Lung microvascular endothelial cell (primary cell): Measurements from ENCODE around the gene GALNT11. TPM values are rescaled to one million over a fixed set of nuclear protein-coding genes. Genes with fewer than 3 reads are reported as not detected.
"Not testable (repeated sequence)": the region's sequence is repeated elsewhere in the genome, so short reads cannot be mapped to it uniquely, and the experiment has no call there.

Experiments used
- DNase-seq, 2 donors: peaks; one replicate each; pipeline versions ENCODE4 v3.0.0 to v3.0.0-alpha.2; 2010; ENCODE audit warnings: low read depth in 2 of 2
- total RNA-seq: library from RNA; depleted of rRNA; stranded (reverse); fragments of >200 nt; gene quantifications from 2 replicates; pipeline ENCODE4 v1.2.1, GENCODE V29; 2014

The GALNT11 gene
- 27.5 and 39.3 TPM in 2 replicates for total RNA-seq

DNA sequence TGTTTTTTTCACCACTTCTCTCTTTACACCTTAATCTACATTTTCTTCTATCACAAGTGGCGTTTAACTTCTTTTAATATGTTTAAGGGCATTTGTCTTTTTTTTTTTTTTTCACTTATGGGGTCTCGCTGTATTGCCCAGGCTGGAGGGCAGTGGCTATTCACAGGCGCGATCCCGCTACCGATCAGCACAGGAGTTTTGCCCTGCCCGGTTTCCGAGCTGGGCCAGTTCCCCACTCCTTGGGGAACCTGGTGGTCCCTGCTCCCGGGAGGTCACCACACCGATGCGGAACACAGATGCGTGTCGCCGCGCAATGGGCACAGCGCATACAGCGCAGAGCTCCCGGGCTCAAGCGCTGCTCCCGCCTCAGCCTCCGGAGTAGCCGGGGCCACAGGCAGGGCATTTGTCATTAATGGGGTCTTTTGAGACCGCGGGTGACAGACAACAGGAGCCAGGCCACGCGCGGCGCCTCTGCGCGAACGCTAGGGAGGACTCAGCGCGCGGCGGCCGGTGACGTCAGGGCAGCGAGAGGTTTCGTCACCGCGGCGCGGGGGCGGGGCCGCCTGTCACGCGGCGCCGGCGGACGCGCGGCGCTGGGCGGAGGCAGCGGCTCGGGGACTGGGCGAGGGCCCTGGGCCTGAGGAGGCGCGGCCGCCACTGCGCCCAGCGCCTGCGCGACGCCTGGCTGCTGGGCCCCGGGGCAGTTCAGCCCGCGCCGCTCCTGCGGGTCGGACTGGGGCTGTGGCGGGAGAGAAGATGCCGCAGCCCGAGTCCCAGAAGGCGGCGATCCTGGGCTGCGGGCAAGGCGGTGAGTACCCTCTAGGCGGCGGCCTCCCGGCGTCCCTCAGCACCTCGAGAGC, at the start of gene GALNT11:
Gene GALNT11 (plus strand): TSS at position 598 of the 860 bp plus-strand sequence. CDS start 68,554 bp downstream, outside the sequence.
- peak; percentile 87 to 91 for DNase-seq

DNA sequence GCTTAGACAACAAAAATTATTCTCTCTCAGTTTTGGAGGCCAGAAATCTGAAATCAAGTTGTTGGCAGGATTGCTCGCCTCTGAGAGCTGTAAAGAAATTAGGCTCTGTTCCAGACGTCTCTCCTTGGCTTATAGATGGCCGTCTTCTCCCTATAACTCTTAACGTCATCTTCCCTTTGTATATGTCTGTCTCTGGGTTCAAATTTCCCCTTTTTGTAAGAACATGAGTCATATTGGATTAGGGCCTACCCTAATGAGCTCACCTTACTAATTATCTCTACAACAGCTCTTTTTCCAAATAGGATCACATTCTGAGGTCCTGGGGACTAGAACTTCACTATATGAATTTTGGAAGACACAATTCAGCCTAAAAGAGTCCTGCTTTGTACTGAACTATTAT, 46.9 kb upstream of the GALNT11 start:
- no peak for DNase-seq

DNA sequence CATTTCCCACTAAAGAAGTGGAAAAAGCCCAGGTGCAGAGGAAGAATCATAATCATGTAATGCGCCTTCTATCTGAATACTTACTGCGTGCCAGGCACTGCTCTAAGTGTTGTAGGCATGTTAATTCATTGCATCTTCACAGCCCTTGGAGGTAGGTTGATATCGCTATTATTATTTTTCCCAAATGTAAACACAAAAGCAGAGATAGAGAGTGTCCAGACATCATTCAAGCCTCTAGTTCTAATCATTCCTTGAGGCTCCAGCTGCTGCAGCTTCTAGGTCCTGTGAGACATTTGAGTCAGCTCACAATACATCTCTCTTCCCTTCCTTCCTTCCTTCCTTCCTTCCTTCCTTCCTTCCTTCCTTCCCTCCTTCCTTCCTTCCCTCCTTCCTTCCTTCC, 44.3 kb upstream of the GALNT11 start:
- DNase-seq: no peak

DNA sequence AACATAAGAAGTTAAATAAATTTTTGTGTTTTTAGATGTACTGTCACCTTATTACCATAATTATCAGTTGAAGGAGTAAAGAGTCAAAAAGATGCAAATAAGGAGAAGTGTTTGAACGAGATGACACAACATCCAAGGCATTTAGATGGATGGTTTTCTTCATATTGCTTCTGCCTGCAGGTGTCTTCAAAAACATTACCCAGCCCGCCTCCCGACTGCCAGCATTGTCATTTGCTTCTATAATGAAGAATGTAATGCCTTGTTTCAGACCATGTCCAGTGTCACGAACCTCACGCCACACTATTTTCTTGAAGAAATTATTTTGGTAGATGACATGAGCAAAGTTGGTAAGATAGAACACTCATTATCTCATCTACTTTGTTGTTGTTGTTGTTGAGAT, 42.7 kb upstream of the GALNT11 start:
- DNase-seq: no peak

DNA sequence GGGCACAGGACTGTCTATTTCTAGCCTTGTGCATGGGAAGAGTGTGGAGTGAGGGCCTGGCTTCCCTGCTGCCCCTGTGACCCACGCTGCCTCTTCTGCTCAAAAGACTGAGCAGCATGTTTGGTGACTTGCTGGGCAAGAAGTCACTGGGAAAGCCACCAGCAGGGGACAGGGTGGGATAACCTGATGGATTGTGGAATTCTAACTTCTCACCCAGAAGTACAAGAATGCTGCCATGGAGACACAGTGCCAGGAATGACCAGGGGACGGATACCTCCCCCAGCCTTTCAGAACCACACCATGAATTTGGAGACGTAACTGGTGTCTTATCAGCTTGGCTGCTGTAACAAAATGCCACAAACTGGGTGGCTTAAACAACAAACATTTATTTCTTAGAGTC, 40.9 kb upstream of the GALNT11 start:
- DNase-seq: no peak

DNA sequence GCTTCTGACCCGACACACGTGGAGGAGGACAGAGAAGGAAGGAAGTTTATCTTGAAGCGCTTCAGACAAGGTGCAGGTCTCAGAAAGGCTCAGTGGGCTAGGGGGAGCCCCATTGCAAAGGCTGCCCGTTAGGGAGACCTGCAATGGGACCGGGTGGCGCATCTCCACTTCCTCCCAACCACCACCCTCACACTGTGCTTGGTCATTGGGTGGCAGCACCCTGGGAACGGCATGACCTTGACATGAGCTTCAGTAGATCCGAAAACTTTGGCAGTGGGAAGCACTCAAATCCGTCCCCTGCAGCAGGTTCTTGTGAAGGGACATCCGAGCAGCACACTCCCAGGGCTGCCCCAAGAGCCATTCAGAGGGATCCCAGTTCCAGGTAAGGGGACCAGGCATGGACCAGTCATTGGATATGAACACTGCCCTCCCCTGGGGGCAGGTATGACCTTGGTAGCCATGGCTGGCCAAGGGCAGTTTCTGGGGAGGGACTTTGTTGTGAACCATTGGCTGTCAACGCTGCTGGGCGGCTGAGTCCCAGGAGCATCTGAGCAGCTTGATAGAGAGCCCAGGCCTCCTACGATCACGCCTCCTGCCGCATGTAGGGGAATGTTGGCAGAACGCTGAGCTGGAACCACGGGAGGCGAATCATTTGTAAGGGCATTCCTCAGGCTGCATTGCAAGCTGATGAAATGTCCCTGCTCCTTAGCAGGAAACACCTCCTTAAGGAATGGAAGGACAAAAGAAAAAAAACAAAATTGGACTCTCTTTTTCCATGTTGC, 37.5 kb upstream of the GALNT11 start:
- no peak for DNase-seq

DNA sequence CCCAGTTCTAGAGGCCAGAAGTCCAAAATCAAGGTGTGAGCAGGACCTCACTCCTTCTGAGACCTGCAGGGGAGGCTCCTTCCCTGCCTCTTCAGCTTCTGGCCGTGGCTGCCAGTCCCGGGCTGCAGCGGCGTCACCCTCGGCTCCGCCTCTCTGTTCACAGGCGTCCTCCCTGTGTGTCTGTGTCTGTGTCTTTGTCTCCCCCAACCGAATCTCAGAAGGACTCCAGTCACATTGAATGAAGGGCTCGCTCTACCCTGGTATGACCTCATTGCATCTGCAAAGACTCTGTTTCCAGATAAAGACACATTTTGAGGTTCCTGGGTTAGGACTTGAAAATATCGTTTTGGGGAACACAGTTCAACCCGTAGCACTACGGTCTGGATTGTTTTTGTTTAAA, 33.1 kb upstream of the GALNT11 start:
- DNase-seq: peak in 1 of 2 donors; percentile 9

DNA sequence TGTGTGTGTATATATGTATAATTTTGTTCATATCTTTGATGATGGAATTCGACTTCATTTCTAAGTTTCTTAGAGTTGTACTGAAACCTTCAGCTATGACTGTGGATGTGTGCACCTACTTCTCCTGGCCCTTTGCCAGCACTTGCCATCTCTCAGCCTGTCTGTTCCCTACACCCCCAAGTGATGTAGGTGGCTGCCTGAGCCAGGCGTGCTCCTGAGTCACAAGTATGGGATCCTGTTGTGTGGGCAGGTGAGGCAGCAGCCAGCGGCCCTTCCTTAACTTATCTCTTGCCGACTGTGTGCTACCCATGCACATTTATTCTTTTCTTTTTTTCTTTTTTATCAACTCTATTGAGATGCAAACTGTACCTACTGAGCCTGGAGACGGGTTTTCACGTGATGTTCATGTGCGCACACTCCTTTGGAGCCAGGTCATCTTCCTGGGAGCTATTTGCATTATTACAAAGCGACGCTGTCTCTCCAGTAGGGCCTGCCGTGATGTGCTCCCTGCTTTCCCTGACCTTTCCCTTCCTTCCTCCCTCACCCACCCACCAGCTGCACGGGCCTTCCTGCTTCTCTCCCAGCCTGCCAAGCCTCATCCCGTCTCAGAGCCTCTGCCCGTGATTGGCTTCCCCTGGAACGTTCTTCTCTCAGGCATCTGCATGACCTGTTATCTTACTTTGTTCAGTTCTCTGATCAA, 31.3 kb upstream of the GALNT11 start:
- peak in 1 of 2 donors; percentile 23 for DNase-seq

DNA sequence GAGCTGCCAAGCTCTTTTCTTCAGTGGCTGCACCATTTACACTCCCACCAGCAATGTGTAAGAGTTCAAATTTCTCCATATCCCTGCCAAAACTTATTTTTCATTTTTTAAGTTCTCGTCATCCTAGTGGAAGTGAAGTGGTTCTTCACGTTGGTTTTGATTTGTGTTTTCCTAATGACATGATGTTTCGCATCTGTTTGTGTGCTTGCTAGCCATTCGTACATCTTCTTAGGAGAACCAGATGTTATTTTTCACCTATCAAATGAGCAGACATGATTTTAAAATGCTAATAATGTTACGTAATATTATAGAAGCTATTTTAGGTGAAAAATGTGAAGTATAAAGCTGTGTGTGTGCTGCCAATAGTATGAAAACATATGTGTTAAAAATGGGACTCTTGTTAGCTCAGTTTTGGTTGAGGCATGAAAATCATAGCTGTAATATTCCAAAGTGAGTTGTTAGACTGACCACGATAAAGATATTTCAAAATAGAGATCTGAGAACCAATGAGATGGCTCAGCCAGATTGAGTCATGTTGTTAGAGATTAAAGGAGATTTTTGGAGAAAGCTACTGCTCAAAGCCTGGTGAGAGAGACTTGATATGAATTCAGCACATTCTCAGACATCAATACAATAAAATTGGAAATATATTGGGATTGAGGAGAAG, 25.9 kb upstream of the GALNT11 start:
- no peak for DNase-seq

DNA sequence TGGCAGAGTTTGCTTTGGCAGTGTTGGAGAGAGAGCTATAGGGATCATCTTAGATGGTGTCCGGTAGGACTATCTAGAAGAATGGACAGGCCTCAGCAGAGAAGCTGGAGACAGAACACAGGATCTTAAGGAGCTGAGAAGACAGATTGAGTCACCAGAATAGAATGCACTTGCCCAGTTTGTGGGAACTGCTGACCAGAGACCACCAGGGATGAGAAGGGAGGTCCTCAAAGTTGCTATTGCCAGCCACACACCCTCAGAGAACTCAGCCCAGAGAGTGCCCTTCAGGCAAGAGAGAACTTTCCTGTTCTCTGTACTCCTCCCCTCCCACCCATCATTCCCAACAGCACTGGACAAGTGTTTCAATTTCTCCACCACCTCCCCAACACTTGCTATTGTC, 25.3 kb upstream of the GALNT11 start:
- no peak for DNase-seq

DNA sequence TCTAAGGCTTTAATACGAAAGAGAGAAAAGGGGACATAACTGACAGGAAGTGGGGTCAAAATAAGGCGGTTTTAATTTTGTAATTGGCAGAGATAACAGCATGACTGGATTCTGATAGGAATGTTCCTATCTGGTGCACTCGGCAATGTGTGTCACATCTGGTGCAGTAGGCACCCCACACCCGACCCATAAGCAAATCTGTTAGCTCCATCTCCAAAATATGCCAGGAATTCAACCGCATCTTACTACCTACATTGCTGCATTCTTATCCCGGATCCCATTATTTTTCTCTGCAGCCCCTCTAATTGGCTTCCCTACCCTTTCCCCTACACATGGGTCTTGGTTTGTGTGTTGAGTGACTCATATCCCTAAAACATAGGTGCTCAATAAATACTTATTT, 19.1 kb upstream of the GALNT11 start:
- no peak for DNase-seq

DNA sequence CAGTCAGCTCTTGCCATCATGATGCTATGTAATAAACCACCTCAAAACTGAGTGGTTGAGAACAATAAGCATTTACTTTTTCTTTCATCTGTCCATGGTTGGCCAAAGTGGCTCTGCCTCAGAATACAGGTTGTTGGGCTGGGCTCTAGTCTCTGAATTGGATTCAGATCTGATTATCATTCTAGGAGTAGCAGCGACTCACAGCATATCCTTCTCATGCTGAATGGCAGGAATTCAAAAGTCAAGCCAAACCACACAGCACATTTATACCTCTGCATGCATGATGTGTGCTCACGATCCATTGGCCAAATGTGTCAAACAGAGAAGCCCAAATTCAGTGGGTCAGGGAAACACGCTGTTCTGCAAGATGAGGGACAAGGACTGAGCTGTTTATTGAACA, 13.6 kb upstream of the GALNT11 start:
- no peak for DNase-seq

DNA sequence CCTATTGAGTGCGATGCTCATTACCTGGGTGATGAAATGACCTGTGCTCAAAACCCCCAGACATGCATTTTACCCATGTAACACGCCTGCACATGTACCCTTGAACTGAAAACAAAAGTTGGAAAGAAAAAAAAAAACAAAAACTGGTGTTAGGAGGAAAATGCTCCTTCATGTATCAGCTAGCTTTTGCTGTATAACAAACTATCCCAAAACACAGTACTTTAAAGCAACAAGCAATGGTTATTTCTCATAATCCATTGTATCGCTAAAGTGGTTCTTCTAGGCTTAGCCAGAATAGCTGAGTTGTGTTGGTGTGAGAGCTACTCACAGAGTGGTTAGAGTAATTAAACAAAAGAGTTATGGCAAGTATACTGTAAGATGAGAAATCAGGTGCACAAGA, 12.2 kb upstream of the GALNT11 start:
- DNase-seq: no peak

DNA sequence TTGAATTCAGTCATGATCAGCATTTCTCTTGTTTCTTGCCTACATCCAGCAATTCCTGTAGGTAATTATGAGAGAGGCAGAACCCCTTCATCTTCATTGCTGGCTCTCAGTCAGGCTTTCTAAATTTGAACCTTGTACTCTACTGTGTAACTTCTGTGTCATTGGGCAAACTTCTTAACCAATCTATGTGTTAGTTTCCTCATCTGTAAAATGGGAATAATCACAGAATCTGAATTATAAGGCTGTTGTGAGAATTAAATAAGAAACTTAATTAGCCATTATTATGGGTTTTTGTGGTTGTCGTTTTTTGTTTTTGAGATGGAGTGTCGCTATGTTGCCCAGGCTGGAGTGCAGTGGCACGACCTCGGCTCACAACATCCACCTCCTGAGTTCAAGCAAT, 11.5 kb upstream of the GALNT11 start:
- DNase-seq: no peak

DNA sequence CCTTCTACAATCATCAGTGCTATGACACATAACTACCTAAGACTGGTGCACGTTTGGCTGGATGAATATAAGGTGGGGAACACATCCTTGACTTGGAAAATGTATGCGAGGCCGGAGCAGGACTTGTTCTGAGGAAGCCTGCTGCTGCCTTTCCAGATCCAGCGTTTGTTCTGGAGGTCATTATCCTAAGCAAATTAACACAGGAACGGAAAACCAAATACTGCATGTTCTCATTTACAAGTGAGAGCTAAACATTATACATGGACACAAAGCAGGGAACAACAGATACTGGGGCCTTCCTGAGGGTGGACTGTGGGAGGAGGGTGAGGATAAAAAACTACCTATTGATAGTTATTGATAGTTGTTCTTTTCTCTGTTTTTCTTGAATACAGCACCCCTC, 10.8 kb upstream of the GALNT11 start:
- DNase-seq: no peak

DNA sequence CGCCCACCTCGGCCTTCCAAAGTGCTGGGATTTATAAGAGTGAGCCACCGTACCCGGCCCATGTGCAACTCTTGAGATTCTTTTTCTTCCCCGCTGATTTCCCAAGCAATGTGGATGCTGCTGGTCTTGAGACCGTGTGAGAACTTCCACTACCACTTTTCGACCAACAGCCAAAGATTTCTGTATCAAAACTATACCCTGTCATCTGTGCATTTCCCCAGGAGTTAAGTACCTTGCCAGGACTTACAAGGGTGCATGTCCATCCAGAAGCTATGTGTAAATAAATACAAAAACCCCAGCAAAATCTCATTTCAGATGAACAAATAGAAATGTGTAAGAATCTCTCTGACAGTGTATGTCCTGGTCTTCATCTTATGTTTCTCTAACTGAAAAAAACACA, 9.9 kb upstream of the GALNT11 start:
- no peak for DNase-seq

DNA sequence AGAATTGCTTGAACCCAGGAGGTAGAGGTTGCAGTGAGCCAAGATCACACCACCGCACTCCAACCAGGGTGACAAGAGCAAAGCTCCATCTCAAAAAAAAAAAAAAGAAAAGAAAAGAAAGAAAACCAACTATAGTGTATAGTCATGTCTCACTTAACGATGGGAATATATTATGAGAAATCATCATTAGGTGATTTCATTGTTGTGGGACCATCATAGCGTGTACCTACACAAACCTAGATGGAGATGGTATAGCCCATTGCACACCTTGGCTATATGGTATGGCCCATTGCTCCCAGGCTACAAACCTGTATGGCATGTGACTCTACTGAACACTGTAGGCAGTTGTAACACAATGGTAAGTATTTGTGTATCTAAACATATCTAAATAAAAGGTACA, 8.5 kb upstream of the GALNT11 start:
- DNase-seq: no peak

DNA sequence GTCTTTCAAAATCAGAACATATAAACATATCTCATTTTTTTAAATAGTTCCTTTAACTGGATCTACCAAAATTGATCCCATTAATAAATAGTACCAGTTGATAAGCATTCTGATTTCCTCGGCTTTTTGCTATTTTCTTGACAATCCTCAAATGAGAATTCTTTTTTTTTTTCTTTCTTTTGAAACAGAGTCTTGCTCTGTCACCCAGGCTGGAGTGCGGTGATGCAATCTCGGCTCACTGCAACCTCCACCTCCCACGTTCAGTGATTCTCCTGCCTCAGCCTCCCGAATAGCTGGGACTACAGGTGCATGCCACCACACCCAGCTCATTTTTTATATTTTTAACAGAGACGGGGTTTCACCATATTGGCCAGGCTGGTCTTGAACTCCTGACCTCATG, 7.8 kb upstream of the GALNT11 start:
- DNase-seq: not testable (repeated sequence)

DNA sequence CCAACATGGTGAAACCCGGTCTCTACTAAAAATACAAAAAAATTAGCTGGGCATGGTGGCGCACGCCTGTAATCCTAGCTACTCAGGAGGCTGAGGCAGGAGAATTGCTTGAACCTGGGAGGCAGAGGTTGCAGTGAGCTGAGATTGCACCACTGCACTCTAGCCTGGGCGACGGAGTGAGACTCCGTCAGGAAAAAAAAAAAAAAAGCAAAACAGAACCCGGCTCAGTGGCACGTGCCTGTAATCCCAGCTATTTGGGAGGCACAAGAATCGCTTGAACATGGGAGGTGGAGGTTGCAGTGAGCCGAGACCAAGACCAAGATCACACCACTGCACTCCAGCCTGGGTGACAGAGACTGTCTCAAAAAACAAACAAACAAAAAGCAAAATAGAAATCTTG, 3.7 kb upstream of the GALNT11 start:
- not testable (repeated sequence) for DNase-seq

DNA sequence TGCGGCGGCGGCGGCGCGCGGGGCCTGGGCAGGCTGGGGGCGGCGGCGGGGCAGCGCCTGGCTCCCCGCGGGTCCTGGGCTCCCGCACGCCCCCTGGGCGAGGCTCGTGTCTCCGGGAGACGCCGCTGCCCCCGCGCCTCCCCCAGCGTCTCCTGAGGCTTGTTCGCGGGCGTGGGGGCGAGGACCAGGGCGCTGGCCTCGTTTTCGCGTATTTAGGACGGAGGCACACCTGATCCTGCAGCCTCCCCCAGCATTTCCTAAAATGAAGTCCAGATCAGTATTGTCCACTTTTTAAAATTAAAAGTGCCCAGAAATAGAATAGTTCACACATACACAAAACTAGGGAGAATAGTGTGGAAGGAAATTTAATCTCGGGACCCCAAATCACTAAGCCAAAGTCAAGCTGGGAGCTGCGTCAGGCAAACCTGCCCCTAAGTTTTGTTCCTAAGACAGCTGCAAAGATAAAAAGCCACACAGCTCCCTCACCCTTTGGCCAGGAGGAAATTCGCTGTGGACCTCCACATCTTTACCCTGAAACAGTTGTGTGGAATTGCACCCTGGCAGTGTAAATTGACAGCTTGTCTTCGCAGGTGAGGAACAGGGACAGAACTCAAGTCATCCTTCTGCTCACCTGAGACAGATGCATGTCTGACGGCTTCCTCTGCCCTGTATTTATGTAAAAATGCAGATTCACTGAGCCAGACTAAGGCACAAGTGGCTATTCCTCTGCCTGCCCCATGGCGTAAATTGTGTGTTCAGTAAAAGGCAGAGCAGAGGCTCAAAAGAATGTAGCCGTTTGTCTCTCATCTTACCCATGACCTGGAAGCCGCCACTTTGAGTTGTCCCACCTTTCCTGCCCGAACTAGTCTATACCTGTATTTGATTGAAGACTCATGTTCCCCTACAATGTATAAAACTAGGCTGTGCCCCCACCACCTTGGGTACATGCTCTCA, 740 bp downstream of the GALNT11 start:
- DNase-seq: peak in 1 of 2 donors; percentile 3
